ENCODE results near the gene MEGF11.

DNA sequence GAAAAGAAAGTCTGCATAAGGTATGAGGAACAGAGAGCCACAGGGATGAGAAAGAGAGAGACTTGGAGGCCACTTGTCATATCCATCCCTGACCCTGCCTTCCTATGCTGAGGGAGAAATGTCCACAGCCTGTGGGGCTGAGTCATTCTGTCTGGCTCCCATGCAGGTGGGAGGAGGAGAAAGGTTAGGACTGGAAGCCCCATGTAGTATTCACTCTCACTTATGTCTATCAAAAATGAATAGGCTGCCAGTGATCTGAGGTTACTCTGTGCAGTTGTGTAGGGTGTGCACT, 313.0 kb downstream of the MEGF11 start:
- TF ChIP-seq, protein P1, sequence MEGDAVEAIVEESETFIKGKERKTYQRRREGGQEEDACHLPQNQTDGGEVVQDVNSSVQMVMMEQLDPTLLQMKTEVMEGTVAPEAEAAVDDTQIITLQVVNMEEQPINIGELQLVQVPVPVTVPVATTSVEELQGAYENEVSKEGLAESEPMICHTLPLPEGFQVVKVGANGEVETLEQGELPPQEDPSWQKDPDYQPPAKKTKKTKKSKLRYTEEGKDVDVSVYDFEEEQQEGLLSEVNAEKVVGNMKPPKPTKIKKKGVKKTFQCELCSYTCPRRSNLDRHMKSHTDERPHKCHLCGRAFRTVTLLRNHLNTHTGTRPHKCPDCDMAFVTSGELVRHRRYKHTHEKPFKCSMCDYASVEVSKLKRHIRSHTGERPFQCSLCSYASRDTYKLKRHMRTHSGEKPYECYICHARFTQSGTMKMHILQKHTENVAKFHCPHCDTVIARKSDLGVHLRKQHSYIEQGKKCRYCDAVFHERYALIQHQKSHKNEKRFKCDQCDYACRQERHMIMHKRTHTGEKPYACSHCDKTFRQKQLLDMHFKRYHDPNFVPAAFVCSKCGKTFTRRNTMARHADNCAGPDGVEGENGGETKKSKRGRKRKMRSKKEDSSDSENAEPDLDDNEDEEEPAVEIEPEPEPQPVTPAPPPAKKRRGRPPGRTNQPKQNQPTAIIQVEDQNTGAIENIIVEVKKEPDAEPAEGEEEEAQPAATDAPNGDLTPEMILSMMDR (IDR thresholded peaks at IDR 0.05) = no peak
- TF ChIP-seq POLR2AphosphoS5 (IDR thresholded peaks at IDR 0.05) = no peak
- TF ChIP-seq POLR2A (IDR thresholded peaks at IDR 0.05) = no peak
